HepG2 (cell line): ENCODE measurements around the gene SYS1. TPM values are rescaled to one million over a fixed set of nuclear protein-coding genes. Genes with fewer than 3 reads are reported as not detected.

ENCODE experiments used
- ATAC-seq: fragments of 200-7000 bp; cut with Tn5 transposase; 3 replicates; pipeline ENCODE4 v1.9.1; 2020; ENCODE audit warnings: mild to moderate bottlenecking, moderate library complexity
- BruUV-seq: library from RNA; stranded (reverse); fragments of 400-500 nt; replicated peaks from 2 replicates; lab custom pipeline; 2021; lab: Mats Ljungman, UMichigan
- CTCF ChIA-PET: fragments of 300-600 bp; formaldehyde crosslinking; extraction: SDS; loops from one replicate; lab custom pipeline; 2021; ENCODE audit warnings: low total read pairs, inconsistent platforms, low intra/inter-chr PET ratio; lab: Yijun Ruan, JAX
- POLR2A ChIA-PET: fragments of 350-600 bp; sonication (Branson Sonifier 250); formaldehyde crosslinking; loops from one replicate; lab custom pipeline; 2020; ENCODE audit warnings: antibody characterized with exemption, inconsistent platforms; lab: Yijun Ruan, JAX
- DNase-seq: peaks from one replicate; pipeline ENCODE4 v3.0.0-alpha.2; 2015; ENCODE audit warnings: low spot score
- FAIRE-seq: peaks from 3 replicates; lab custom pipeline; 2011; peaks lifted over from hg19 to GRCh38; lab: Jason Lieb, UNC
- H2AFZ ChIP-seq: one replicate; pipeline ENCODE4 v1.6.1; 2011; ENCODE audit warnings: low read length, inconsistent platforms
- H3K27ac ChIP-seq: fragments of 300-600 bp; 3 replicates; pipeline ENCODE4 v1.8.0; 2011; ENCODE audit warnings: mixed run types, mild to moderate bottlenecking, mixed read lengths, low read length, inconsistent platforms; ENCODE audit not compliant: insufficient read depth; ENCODE audit errors: extremely low read length
- H3K27me3 ChIP-seq, 2 experiments: fragments of 200-600 bp in 1 of 2; 2 replicates in 1 of 2; 3 replicates in 1 of 2; pipeline versions ENCODE4 v1.6.0 to v1.8.0; 2011; ENCODE audit warnings: low read length in 2 of 2, mild to moderate bottlenecking in 2 of 2, moderate library complexity in 2 of 2, inconsistent platforms in 1 of 2; ENCODE audit not compliant: insufficient read depth in 2 of 2, control insufficient read depth in 1 of 2
- H3K36me3 ChIP-seq, 2 experiments: fragments of 200-600 bp in 1 of 2; replicated peaks in 1 of 2; 2 replicates in 1 of 2; 3 replicates in 1 of 2; pipeline versions ENCODE4 v1.5.1 to v1.8.0; 2011; ENCODE audit warnings: low read length in 2 of 2, inconsistent platforms in 1 of 2; ENCODE audit not compliant: insufficient read depth in 2 of 2, control insufficient read depth in 1 of 2
- H3K4me1 ChIP-seq: 2 replicates; pipeline ENCODE4 v1.5.1; 2012; ENCODE audit warnings: low read length, inconsistent platforms; ENCODE audit not compliant: insufficient read depth
- H3K4me2 ChIP-seq: 2 replicates; pipeline ENCODE4 v1.6.0; 2011; ENCODE audit warnings: low read depth, low read length, inconsistent platforms
- H3K4me3 ChIP-seq, 3 experiments: fragments of 200-600 bp in 1 of 3; sonication (generic), shearing (Covaris generic) in 1 of 3; replicated peaks in 1 of 3; 2 replicates each; pipeline ENCODE4 v1.5.1; 2011 to 2016; ENCODE audit warnings: low read length in 3 of 3, inconsistent platforms in 2 of 3, low read depth in 2 of 3, mild to moderate bottlenecking in 2 of 3, control low read depth in 1 of 3, mixed read lengths in 1 of 3; ENCODE audit not compliant: insufficient read depth in 1 of 3
- H3K79me2 ChIP-seq: one replicate; pipeline ENCODE4 v1.6.1; 2011; ENCODE audit warnings: low read length, inconsistent platforms; ENCODE audit not compliant: insufficient read depth
- H3K9ac ChIP-seq: 2 replicates; pipeline ENCODE4 v1.6.0; 2011; ENCODE audit warnings: mild to moderate bottlenecking, low read depth, low read length, inconsistent platforms; ENCODE audit not compliant: insufficient read depth
- H3K9me3 ChIP-seq: 2 replicates; pipeline ENCODE4 v1.5.1; 2012; ENCODE audit warnings: mild to moderate bottlenecking, low read length
- H4K20me1 ChIP-seq: 2 replicates; pipeline ENCODE4 v1.6.0; 2011; ENCODE audit warnings: inconsistent platforms, mild to moderate bottlenecking, low read length, moderate library complexity; ENCODE audit not compliant: insufficient read depth
- SALL1 ChIP-seq: sonication (generic); formaldehyde crosslinking; IDR thresholded peaks from 2 replicates; pipeline ENCODE4 v1.8.0; 2022; ENCODE audit warnings: mild to moderate bottlenecking, missing genetic modification reagents
- in situ Hi-C: cut with HindIII; loops from 2 replicates; pipeline ENCODE4 v1.10.0; 2017; ENCODE audit warnings: low pct_unique_long_range_greater_than_20kb; ENCODE audit not compliant: extremely low pct_ligation_motif_present
- intact Hi-C: fragments of 100-400 bp; cut with micrococcal nuclease; formaldehyde crosslinking; loops from one replicate; pipeline ENCODE4 v1.10.0; 2022; ENCODE audit not compliant: unreplicated experiment
- polyA plus RNA-seq, 8 experiments: library from polyadenylated mRNA; depleted of rRNA in 3 of 8; stranded (reverse) in 7 of 8; unstranded in 1 of 8; fragments of >200 nt; fragmentation: Illumina TruSeq in 4 of 8; extraction: Trizol in 4 of 8; gene quantifications; 2 replicates each; pipeline versions ENCODE4 v1.2.1 to v1.2.3, GENCODE V29; 2011 to 2016; ENCODE audit warnings: low read depth in 4 of 8, missing spikeins in 1 of 8, mixed read lengths in 1 of 8; ENCODE audit not compliant: insufficient read depth in 1 of 8
- total RNA-seq, 5 experiments: library from RNA; depleted of rRNA; stranded (reverse); fragments of >200 nt; fragmentation: Illumina TruSeq; extraction: Trizol; gene quantifications; 2 replicates each; pipeline ENCODE4 v1.2.3, GENCODE V29; 2016; ENCODE audit warnings: low read depth in 1 of 5
- TF ChIP-seq, protein P1 (sequence below): sonication (generic); formaldehyde crosslinking; IDR thresholded peaks from 2 replicates; pipeline ENCODE4 v1.5.0; 2020; ENCODE audit warnings: mild to moderate bottlenecking, missing genetic modification reagents, borderline replicate concordance

SYS1 gene
- total and polyA plus RNA-seq, 2 of the 13 experiments (the other 11 are each of a cell fraction or from before 2014, with no cell fraction given): 38.3 to 65.6 TPM

DNA sequence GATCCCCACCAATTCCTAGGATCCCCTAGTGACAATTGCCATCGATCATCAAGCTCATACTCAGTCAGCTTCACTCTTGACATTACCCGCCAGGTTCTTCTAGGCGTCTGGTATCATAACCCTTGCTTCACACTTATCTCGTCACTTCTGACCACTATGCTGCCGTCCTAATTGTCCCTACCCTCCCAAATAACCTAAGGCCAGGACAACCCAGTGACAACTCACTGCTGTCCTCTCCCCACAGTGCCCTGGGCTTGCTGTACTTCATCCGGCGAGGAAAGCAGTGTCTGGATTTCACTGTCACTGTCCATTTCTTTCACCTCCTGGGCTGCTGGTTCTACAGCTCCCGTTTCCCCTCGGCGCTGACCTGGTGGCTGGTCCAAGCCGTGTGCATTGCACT, 3.7 kb downstream of the SYS1 start (continued):
- TF ChIP-seq, protein P1, sequence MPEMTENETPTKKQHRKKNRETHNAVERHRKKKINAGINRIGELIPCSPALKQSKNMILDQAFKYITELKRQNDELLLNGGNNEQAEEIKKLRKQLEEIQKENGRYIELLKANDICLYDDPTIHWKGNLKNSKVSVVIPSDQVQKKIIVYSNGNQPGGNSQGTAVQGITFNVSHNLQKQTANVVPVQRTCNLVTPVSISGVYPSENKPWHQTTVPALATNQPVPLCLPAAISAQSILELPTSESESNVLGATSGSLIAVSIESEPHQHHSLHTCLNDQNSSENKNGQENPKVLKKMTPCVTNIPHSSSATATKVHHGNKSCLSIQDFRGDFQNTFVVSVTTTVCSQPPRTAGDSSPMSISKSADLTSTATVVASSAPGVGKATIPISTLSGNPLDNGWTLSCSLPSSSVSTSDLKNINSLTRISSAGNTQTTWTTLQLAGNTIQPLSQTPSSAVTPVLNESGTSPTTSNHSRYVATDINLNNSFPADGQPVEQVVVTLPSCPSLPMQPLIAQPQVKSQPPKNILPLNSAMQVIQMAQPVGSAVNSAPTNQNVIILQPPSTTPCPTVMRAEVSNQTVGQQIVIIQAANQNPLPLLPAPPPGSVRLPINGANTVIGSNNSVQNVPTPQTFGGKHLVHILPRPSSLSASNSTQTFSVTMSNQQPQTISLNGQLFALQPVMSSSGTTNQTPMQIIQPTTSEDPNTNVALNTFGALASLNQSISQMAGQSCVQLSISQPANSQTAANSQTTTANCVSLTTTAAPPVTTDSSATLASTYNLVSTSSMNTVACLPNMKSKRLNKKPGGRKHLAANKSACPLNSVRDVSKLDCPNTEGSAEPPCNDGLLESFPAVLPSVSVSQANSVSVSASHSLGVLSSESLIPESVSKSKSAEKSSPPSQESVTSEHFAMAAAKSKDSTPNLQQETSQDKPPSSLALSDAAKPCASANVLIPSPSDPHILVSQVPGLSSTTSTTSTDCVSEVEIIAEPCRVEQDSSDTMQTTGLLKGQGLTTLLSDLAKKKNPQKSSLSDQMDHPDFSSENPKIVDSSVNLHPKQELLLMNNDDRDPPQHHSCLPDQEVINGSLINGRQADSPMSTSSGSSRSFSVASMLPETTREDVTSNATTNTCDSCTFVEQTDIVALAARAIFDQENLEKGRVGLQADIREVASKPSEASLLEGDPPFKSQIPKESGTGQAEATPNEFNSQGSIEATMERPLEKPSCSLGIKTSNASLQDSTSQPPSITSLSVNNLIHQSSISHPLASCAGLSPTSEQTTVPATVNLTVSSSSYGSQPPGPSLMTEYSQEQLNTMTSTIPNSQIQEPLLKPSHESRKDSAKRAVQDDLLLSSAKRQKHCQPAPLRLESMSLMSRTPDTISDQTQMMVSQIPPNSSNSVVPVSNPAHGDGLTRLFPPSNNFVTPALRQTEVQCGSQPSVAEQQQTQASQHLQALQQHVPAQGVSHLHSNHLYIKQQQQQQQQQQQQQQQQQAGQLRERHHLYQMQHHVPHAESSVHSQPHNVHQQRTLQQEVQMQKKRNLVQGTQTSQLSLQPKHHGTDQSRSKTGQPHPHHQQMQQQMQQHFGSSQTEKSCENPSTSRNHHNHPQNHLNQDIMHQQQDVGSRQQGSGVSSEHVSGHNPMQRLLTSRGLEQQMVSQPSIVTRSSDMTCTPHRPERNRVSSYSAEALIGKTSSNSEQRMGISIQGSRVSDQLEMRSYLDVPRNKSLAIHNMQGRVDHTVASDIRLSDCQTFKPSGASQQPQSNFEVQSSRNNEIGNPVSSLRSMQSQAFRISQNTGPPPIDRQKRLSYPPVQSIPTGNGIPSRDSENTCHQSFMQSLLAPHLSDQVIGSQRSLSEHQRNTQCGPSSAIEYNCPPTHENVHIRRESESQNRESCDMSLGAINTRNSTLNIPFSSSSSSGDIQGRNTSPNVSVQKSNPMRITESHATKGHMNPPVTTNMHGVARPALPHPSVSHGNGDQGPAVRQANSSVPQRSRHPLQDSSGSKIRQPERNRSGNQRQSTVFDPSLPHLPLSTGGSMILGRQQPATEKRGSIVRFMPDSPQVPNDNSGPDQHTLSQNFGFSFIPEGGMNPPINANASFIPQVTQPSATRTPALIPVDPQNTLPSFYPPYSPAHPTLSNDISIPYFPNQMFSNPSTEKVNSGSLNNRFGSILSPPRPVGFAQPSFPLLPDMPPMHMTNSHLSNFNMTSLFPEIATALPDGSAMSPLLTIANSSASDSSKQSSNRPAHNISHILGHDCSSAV (CRISPR knock-in tag): no peak

DNA sequence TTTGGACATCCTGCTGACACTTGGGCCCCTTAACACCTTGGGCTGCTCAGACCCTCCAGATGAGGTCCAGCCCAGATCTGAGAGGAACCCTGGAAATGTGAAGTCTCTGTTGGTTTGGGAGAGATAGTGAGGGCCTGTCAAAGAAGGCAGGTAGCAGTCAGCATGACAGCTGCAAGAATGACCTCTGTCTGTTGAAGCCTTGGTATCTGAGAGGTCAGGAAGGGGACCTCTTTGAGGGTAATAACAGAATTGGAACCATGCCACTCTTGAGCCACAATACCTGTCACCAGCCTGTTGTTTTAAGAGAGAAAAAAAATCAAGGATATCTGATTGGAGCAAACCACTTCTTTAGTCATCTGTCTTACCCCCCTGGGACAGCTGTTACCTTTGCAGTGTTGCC, 4.2 kb downstream of the SYS1 start:
- Histone ChIP-seq H3K79me2 (peaks cover 13% of the 10 kb centered on the region), H2AFZ (no peak overlapping the region), H3K4me3 (no peak overlapping the region), H3K27me3 (no peaks in the 10 kb centered on the region; a peak in 1 of 5 replicates), H3K4me2 (no peak overlapping the region), H3K9me3 (no peaks in the 10 kb centered on the region), H3K36me3 (peaks cover 20 to 32% of the 10 kb centered on the region in 2 experiments), H3K4me1 (peaks cover 34% of the 10 kb centered on the region), H3K27ac (no peak overlapping the region), H4K20me1 (peaks cover 5% of the 10 kb centered on the region; the same call in 1 of the 2 replicates), H3K9ac (no peak overlapping the region)
- intact Hi-C loops (no loop called here), in situ Hi-C loops (no loop called here)
- FAIRE-seq: no peak
- no TSS peak for BruUV-seq
- POLR2A ChIA-PET: interaction anchor here (2.0 to 29.5 kb wide), 2 partner anchors 24 to 44 kb away, joined by 5 to 1422 read pairs; partner anchors contain the start of gene SDC4
- CTCF ChIA-PET: no interaction called here
- DNase-seq: no peak
- TF ChIP-seq SALL1 (CRISPR knock-in tag): no peak
- ATAC-seq: no peak
